Adrenal gland (tissue), 12 donors: Measurements from ENCODE around the gene ZNF273. TPM values are rescaled to one million over a fixed set of nuclear protein-coding genes. Genes with fewer than 3 reads are reported as not detected.
"Not testable (repeated sequence)": the region's sequence is repeated elsewhere in the genome, so short reads cannot be mapped to it uniquely, and the experiment has no call there.

ENCODE experiments used
- DNase-seq, 7 donors: peaks; one replicate each; pipeline ENCODE4 v3.0.0-alpha.2; 2019 to 2020
- H3K27ac ChIP-seq, 5 donors: fragments of 200-600 bp; sonication (generic) in 4 of 5; 1 replicate in 3 of 5; 2 replicates in 2 of 5; pipeline versions ENCODE4 v1.5.1 to v1.8.0; 2016 to 2020; ENCODE audit warnings: mild to moderate bottlenecking in 1 of 5
- H3K27me3 ChIP-seq: fragments of 200-600 bp; 2 replicates; pipeline ENCODE4 v1.8.0; 2021
- H3K36me3 ChIP-seq, 2 donors: fragments of 200-600 bp; replicated peaks in 1 of 2; 1 replicate in 1 of 2; 2 replicates in 1 of 2; pipeline versions ENCODE4 v1.5.1 to v1.8.0; 2018 to 2022
- H3K4me1 ChIP-seq, 2 donors: fragments of 200-600 bp; replicated peaks in 1 of 2; 1 replicate in 1 of 2; 2 replicates in 1 of 2; pipeline versions ENCODE4 v1.5.1 to v1.8.0; 2018 to 2021
- H3K4me3 ChIP-seq, 4 donors: fragments of 200-600 bp; sonication (generic) in 3 of 4; one replicate each; pipeline ENCODE4 v1.5.1; 2016 to 2018
- H3K9me3 ChIP-seq, 3 donors: fragments of 200-600 bp; sonication (generic) in 1 of 3; replicated peaks in 1 of 3; 1 replicate in 2 of 3; 2 replicates in 1 of 3; pipeline versions ENCODE4 v1.5.1 to v1.8.0; 2016 to 2021
- POLR2A ChIP-seq, 2 donors: fragments of 450-650 bp; IDR thresholded peaks; one replicate each; pipeline ENCODE4 v1.6.1; 2017; ENCODE audit warnings: antibody characterized with exemption in 2 of 2, mild to moderate bottlenecking in 2 of 2, moderate library complexity in 1 of 2
- WGBS, 4 donors: extraction: QIAGEN DNeasy Blood & Tissue Kit in 2 of 4; methylation state at CpG; one replicate each; pipeline versions ENCODE4 v1.1.5 to v1.1.7; 2013 to 2017; 5-methylcytosine and 5-hydroxymethylcytosine counted together
- intact Hi-C, 2 donors: fragments of 100-400 bp; cut with DNase I; formaldehyde crosslinking; loops; one replicate each; pipeline versions ENCODE4 v1.14.1 to v1.15.0; 2022 to 2023
- polyA plus RNA-seq, 3 donors: library from polyadenylated mRNA; stranded (reverse); fragments of 200-250 nt in 2 of 3; fragments of 350-450 nt in 1 of 3; fragmentation: Illumina TruSeq in 1 of 3; extraction: RNeasy Lipid Tissue Mini Kit (QIAGEN cat#74804) in 1 of 3; gene quantifications; one replicate each; pipeline ENCODE4 v1.2.3, GENCODE V29; 2013 to 2014
- total RNA-seq, 9 donors: library from RNA; depleted of rRNA in 4 of 9; stranded (reverse); fragments of >200 nt in 4 of 9; fragments of 120-200 nt in 1 of 9; fragmentation: NEBNext Ultra II Directional in 1 of 9; extraction: Animal tissue kit (Norgen Biotek cat#: 25700) in 1 of 9; gene quantifications; one replicate each; pipeline versions ENCODE4 v1.1.0 to v1.2.4, GENCODE V29; 2013 to 2023
- TF ChIP-seq, protein P1 (sequence below), 6 experiments: fragments of 450-650 bp in 4 of 6; fragments of 200-600 bp in 2 of 6; sonication (generic) in 1 of 6; IDR thresholded peaks; 1 replicate in 5 of 6; 2 replicates in 1 of 6; pipeline versions ENCODE4 v1.5.1 to v1.8.0; 2016 to 2021; ENCODE audit warnings: antibody characterized with exemption in 6 of 6, mild to moderate bottlenecking in 2 of 6, moderate library complexity in 1 of 6
- donor health status: healthy with polysubstance abuse.
- donor health status: Bipolar disorder and iron deficiency.
- donor health status: DM: yes; HTN: yes; CAD: no.
- donor health status: DM: no; HTN: no; CAD: no.
- donor health status: DM: no; HTN: no; CAD: no.
- donor health status: DM: yes; HTN: yes; CAD: no.

Gene ZNF273
- total and polyA plus RNA-seq, 12 donors = 2.1 to 9.2 (median 4.9) TPM

DNA sequence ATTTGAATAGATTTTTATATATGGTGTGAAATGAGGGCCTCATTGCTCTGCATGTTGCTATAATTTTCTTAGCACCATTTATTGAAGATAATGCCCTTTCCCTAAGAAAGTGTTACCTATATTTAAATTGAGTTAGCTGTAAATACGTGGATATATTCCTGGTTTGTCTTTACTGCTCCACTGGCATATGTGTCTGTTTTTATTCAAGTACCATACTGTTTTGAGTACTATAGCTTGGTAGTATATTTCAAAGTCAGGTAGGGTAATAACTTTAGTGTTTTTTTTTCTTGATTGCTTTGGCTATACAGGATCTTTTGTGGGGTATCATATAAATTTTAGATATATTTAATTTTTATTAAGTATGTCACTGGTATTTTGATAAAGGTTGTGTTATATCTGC, 31.4 kb downstream of the ZNF273 start:
- no peaks in the 10 kb centered on the region for H3K36me3 ChIP-seq
- no peak for DNase-seq

DNA sequence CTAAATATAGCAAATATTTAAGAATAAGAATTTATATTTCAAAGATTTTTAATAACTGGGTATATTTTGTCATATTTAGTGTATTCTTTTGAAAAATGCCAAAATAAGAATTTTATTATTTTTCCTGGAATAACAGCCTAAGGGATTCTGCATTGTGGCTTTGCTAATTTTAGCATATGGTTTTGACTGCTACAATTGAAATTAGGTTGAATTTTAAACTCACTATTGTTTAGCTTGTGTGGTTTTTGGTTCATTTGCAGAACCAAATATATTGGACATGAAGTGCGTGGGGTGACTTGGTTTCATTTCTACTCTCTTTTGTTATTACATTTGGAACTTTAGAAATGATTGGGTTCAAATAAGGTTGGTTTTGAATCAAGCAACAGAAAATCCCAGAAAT, 35.5 kb downstream of the ZNF273 start:
- no peaks in the 10 kb centered on the region for H3K4me1 ChIP-seq
- TF ChIP-seq POLR2A (IDR thresholded peaks at IDR 0.05) = no peak
- TF ChIP-seq, protein P1, sequence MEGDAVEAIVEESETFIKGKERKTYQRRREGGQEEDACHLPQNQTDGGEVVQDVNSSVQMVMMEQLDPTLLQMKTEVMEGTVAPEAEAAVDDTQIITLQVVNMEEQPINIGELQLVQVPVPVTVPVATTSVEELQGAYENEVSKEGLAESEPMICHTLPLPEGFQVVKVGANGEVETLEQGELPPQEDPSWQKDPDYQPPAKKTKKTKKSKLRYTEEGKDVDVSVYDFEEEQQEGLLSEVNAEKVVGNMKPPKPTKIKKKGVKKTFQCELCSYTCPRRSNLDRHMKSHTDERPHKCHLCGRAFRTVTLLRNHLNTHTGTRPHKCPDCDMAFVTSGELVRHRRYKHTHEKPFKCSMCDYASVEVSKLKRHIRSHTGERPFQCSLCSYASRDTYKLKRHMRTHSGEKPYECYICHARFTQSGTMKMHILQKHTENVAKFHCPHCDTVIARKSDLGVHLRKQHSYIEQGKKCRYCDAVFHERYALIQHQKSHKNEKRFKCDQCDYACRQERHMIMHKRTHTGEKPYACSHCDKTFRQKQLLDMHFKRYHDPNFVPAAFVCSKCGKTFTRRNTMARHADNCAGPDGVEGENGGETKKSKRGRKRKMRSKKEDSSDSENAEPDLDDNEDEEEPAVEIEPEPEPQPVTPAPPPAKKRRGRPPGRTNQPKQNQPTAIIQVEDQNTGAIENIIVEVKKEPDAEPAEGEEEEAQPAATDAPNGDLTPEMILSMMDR (IDR thresholded peaks at IDR 0.05) = no peak
- intact Hi-C loops = no loop called here
- no peak overlapping the region for H3K27ac ChIP-seq
- 87 to 97% (median 95%) methylated on average over 1 of the region's 1 CpG for WGBS, 4 donors
- H3K9me3 ChIP-seq = peaks cover 0 to 9% (median 0%) of the 10 kb centered on the region in 3 donors
- no peaks in the 10 kb centered on the region for H3K27me3 ChIP-seq
- H3K4me3 ChIP-seq = no peak overlapping the region
- no peaks in the 10 kb centered on the region for H3K36me3 ChIP-seq
- DNase-seq = no peak

More for the DNA sequence above, 31.4 kb downstream of the ZNF273 start:
- TF ChIP-seq POLR2A (IDR thresholded peaks at IDR 0.05) = no peak
- TF ChIP-seq, protein P1 (IDR thresholded peaks at IDR 0.05) = no peak
- 91 to 97% (median 97%) methylated on average over 1 of the region's 1 CpG for WGBS, 4 donors
- Histone ChIP-seq H3K27me3 (no peaks in the 10 kb centered on the region), H3K9me3 (peaks cover 0 to 13% (median under 1%) of the 10 kb centered on the region in 3 donors), H3K4me3 (no peak overlapping the region), H3K27ac (no peak overlapping the region), H3K4me1 (no peaks in the 10 kb centered on the region)
- intact Hi-C loops = no loop called here

DNA sequence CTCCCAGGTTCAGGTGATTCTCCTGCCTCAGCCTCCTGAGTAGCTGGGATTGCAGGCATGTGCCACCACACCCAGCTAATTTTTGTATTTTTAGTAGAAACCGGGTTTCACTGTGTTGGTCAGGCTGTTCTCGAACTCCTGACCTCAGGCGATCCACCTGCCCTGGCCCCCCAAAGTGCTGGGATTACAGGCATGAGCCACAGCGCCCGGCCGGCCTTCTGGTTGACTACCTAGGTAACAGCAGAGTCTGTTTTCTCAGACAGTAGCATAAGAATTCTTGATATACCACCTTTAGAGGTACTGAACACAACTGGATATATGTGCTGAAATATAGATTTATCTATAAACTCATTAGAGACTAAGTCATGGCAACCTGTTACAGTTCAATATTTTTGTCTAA, 36.9 kb downstream of the ZNF273 start:
- H3K4me3 ChIP-seq, H3K4me1 ChIP-seq, DNase-seq, H3K9me3 ChIP-seq, intact Hi-C loops, H3K27me3 ChIP-seq, H3K36me3 ChIP-seq, H3K27ac ChIP-seq: not testable (repeated sequence)
- WGBS, 4 donors = 88 to 100% (median 95%) methylated on average over 5 to 6 of the region's 6 CpGs

DNA sequence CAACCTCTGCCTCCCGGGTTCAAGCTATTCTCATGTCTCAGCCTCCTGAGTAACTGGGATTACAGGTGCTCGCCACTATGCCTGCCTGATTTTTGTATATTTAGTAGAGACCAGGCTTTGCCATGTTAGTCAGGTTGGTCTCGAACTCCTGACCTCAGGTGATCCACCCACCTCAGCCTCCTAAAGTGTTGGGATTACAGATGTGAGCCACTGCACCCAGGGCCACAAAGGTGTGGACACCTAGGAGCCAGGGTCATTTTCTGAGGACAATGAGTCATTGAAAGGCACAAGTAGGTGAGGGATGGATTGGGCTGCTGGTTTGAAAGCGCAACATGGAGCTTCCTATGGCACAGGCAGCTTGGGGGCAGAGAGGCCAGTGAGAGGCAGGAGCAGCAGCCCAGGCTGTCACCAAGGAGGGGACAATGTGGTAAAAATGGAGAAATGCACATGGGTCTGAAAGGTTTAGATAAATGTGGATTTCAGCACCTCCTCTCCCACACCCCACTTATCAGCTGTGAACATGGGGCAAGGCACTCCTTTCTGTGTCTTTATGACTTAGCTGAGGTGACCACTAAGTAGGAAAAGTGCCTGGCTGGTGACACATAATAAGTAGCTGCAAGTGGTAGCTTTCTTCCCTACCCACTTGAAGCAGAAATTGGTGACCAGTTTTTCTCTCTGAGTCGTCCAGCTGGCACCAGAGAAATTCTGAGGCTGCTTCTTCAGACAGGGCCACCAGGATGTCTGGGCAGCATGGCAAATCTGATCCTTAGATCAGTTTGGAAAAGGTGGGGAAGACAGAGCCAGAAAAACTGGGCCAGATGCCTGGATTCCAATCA, 41.8 kb downstream of the ZNF273 start:
- 84 to 93% (median 86%) methylated on average over 4 to 5 of the region's 5 CpGs for WGBS, 4 donors
- intact Hi-C loops = loop anchor here in 1 of 2 donors (5.0 kb wide), 1 partner anchor 367 kb away; no protein-coding TSS in a partner anchor
- DNase-seq = peak in 1 of 7 donors; percentile 48
- not testable (repeated sequence) for H3K27me3 ChIP-seq, H3K27ac ChIP-seq, H3K9me3 ChIP-seq, H3K36me3 ChIP-seq, H3K4me3 ChIP-seq
- peaks cover 7 to 13% of the 10 kb centered on the region in 2 donors for H3K4me1 ChIP-seq

DNA sequence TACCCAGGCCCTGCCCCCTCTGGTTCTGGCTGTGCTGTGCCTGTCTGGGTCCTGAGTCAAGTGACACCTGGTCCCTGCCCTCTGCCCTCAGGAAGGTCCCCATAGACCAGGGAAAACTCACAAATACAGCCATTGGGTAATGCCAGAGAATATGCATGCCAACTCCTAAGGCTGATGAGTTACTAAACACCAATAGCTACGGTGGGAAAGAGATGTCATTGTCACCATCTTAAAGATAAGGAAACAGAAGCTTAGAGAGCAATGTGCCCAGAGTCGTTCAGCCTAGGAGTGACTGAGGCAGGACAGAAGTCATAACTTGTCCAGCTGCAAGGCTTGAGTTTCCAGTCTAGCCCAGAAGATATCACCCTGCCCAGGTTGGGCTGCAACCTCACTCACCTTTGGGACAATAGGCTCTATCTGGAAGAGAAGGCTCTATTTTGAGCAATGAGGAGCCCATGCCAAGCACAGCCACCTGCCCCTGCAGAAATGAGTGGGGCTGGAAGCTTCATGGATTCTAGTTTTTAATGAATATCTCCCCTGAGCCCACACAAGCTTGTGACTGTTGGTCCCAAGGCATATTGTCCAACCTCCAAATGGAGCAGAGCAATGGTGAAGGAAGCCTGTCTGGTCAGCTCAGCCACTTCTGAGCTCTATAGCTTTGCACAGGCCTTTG, 42.6 kb downstream of the ZNF273 start:
- intact Hi-C loops = loop anchor here in 1 of 2 donors (5.0 kb wide), 1 partner anchor 367 kb away; no protein-coding TSS in a partner anchor
- H3K27ac ChIP-seq = no peak overlapping the region
- H3K4me1 ChIP-seq = peaks cover 7 to 13% of the 10 kb centered on the region in 2 donors
- H3K27me3 ChIP-seq = no peaks in the 10 kb centered on the region
- DNase-seq = no peak
- H3K9me3 ChIP-seq = no peaks in the 10 kb centered on the region
- H3K4me3 ChIP-seq = no peak overlapping the region
- no peaks in the 10 kb centered on the region for H3K36me3 ChIP-seq
- TF ChIP-seq, protein P1 (IDR thresholded peaks at IDR 0.05) = no peak
- no peak for TF ChIP-seq POLR2A (IDR thresholded peaks at IDR 0.05)
- 53 to 68% (median 58%) methylated on average over 2 of the region's 2 CpGs for WGBS, 4 donors
